Upper lobe of left lung (tissue), 6 donors: Measurements from ENCODE around the gene OR10T2. TPM values are rescaled to one million over a fixed set of nuclear protein-coding genes. Genes with fewer than 3 reads are reported as not detected.

Source experiments
- ATAC-seq, 2 donors: fragments of 200-7000 bp; cut with Tn5 transposase; one replicate each; pipeline ENCODE4 v1.9.1; 2022; ENCODE audit warnings: mild to moderate bottlenecking in 2 of 2, moderate library complexity in 2 of 2; ENCODE audit not compliant: low FRiP score in 2 of 2
- DNase-seq, 2 donors: peaks; one replicate each; pipeline ENCODE4 v3.0.0-alpha.2; 2019 to 2020
- H3K27ac ChIP-seq, 4 donors: fragments of 200-600 bp; sonication (generic); one replicate each; pipeline ENCODE4 v1.5.1; 2016 to 2019
- H3K27me3 ChIP-seq, 4 donors: fragments of 200-600 bp; sonication (generic); one replicate each; pipeline ENCODE4 v1.5.1; 2017 to 2019
- H3K36me3 ChIP-seq, 4 donors: fragments of 200-600 bp; sonication (generic); one replicate each; pipeline ENCODE4 v1.5.1; 2016 to 2019
- H3K4me1 ChIP-seq, 4 donors: fragments of 200-600 bp; sonication (generic); one replicate each; pipeline ENCODE4 v1.5.1; 2018 to 2019
- H3K4me3 ChIP-seq, 4 donors: fragments of 200-600 bp; sonication (generic); one replicate each; pipeline ENCODE4 v1.5.1; 2017 to 2019; ENCODE audit warnings: mild to moderate bottlenecking in 2 of 4, moderate library complexity in 1 of 4
- H3K9me3 ChIP-seq, 4 donors: fragments of 200-600 bp; sonication (generic); one replicate each; pipeline ENCODE4 v1.5.1; 2018 to 2019
- CTCF ChIP-seq, 6 experiments: fragments of 450-650 bp in 4 of 6; fragments of 200-600 bp in 2 of 6; sonication (generic) in 2 of 6; IDR thresholded peaks; one replicate each; pipeline ENCODE4 v1.5.1; 2016 to 2019; ENCODE audit warnings: antibody characterized with exemption in 6 of 6
- EP300 ChIP-seq, 4 donors: sonication (generic); formaldehyde crosslinking; IDR thresholded peaks; one replicate each; pipeline ENCODE4 v1.5.1; 2017; ENCODE audit warnings: antibody characterized with exemption in 4 of 4, control low read depth in 2 of 4
- POLR2A ChIP-seq, 4 donors: fragments of 450-650 bp; IDR thresholded peaks; one replicate each; pipeline ENCODE4 v1.5.1; 2016 to 2017; ENCODE audit warnings: antibody characterized with exemption in 4 of 4, mild to moderate bottlenecking in 2 of 4
- POLR2AphosphoS5 ChIP-seq, 2 donors: sonication (generic); formaldehyde crosslinking; IDR thresholded peaks; one replicate each; pipeline ENCODE4 v1.5.1; 2017; ENCODE audit warnings: antibody characterized with exemption in 2 of 2
- WGBS, 2 donors: methylation state at CpG; one replicate each; pipeline ENCODE4 v1.1.5; 2017 to 2018; 5-methylcytosine and 5-hydroxymethylcytosine counted together
- total RNA-seq, 6 donors: library from RNA; depleted of rRNA in 4 of 6; stranded (reverse); fragments of >200 nt in 4 of 6; gene quantifications; one replicate each; pipeline versions ENCODE4 v1.1.0 to v1.2.1, GENCODE V29; 2016 to 2021
- donor health status: DM: no; HTN: no; CAD: no; lungs with moderate emphysema.
- donor health status: DM: no; HTN: yes; CAD: no; lungs with severe emphysema.

Gene OR10T2
- total RNA-seq, 6 donors from 2014 or later = not detected

GRCh38 chr1:158400871-158401270 lies 1.6 kb upstream of the OR10T2 start:
- 79 to 83% methylated on average over 3 of the region's 3 CpGs for WGBS, 2 donors
- no peaks in the 10 kb centered on the region for H3K36me3 ChIP-seq
- H3K4me3 ChIP-seq = no peak overlapping the region
- no peak overlapping the region for H3K27ac ChIP-seq
- no peaks in the 10 kb centered on the region for H3K27me3 ChIP-seq
- H3K9me3 ChIP-seq = no peaks in the 10 kb centered on the region
- H3K4me1 ChIP-seq = no peaks in the 10 kb centered on the region
- TF ChIP-seq CTCF (IDR thresholded peaks at IDR 0.05) (no peak), EP300 (IDR thresholded peaks at IDR 0.05) (no peak), POLR2AphosphoS5 (IDR thresholded peaks at IDR 0.05) (no peak), POLR2A (IDR thresholded peaks at IDR 0.05) (no peak)
- DNase-seq (no peak), ATAC-seq (no peak)

GRCh38 chr1:158396646-158397045 lies 2.6 kb downstream of the OR10T2 start:
- DNase-seq (no peak), ATAC-seq (no peak)
- H3K27me3 ChIP-seq = no peaks in the 10 kb centered on the region
- 83 to 95% methylated on average over 3 of the region's 3 CpGs for WGBS, 2 donors
- H3K9me3 ChIP-seq = no peaks in the 10 kb centered on the region
- no peaks in the 10 kb centered on the region for H3K36me3 ChIP-seq
- H3K4me1 ChIP-seq = no peaks in the 10 kb centered on the region
- H3K27ac ChIP-seq = no peak overlapping the region
- TF ChIP-seq CTCF (IDR thresholded peaks at IDR 0.05) (no peak), EP300 (IDR thresholded peaks at IDR 0.05) (no peak), POLR2AphosphoS5 (IDR thresholded peaks at IDR 0.05) (no peak), POLR2A (IDR thresholded peaks at IDR 0.05) (no peak)
- no peak overlapping the region for H3K4me3 ChIP-seq

- H3K9me3 ChIP-seq = no peaks in the 10 kb centered on the region
- H3K27ac ChIP-seq = no peak overlapping the region
- H3K4me1 ChIP-seq = no peaks in the 10 kb centered on the region
- no peak for DNase-seq
- ATAC-seq = no peak
- no peak overlapping the region for H3K4me3 ChIP-seq
- 92 to 95% methylated on average over 5 of the region's 5 CpGs for WGBS, 2 donors
- no peak for TF ChIP-seq CTCF (IDR thresholded peaks at IDR 0.05)
- no peak for TF ChIP-seq POLR2A (IDR thresholded peaks at IDR 0.05)
- no peak for TF ChIP-seq EP300 (IDR thresholded peaks at IDR 0.05)
- no peak for TF ChIP-seq POLR2AphosphoS5 (IDR thresholded peaks at IDR 0.05)
- no peaks in the 10 kb centered on the region for H3K27me3 ChIP-seq
- H3K36me3 ChIP-seq = no peaks in the 10 kb centered on the region
Observed at GRCh38 chr1:158393476-158393875, 5.8 kb downstream of the OR10T2 start.

- H3K27ac ChIP-seq = no peak overlapping the region
- no peak for TF ChIP-seq POLR2AphosphoS5 (IDR thresholded peaks at IDR 0.05)
- TF ChIP-seq EP300 (IDR thresholded peaks at IDR 0.05) = no peak
- TF ChIP-seq POLR2A (IDR thresholded peaks at IDR 0.05) = no peak
- no peak for TF ChIP-seq CTCF (IDR thresholded peaks at IDR 0.05)
- H3K4me3 ChIP-seq = no peak overlapping the region
- H3K36me3 ChIP-seq = no peaks in the 10 kb centered on the region
- no peaks in the 10 kb centered on the region for H3K9me3 ChIP-seq
- DNase-seq (no peak), ATAC-seq (no peak)
- no peaks in the 10 kb centered on the region for H3K27me3 ChIP-seq
- H3K4me1 ChIP-seq = no peaks in the 10 kb centered on the region
Observed at GRCh38 chr1:158391099-158391498, 8.2 kb downstream of the OR10T2 start.

- TF ChIP-seq POLR2A (IDR thresholded peaks at IDR 0.05) = no peak
- TF ChIP-seq CTCF (IDR thresholded peaks at IDR 0.05) = no peak
- TF ChIP-seq POLR2AphosphoS5 (IDR thresholded peaks at IDR 0.05) = no peak
- no peak for TF ChIP-seq EP300 (IDR thresholded peaks at IDR 0.05)
- no peak for ATAC-seq
- 46 to 57% methylated on average over 1 of the region's 1 CpG for WGBS, 2 donors
Observed at GRCh38 chr1:158390331-158390730, 8.9 kb downstream of the OR10T2 start.

More at GRCh38 chr1:158390331-158390730, 8.9 kb downstream of the OR10T2 start:
- Histone ChIP-seq H3K27me3 (no peaks in the 10 kb centered on the region), H3K4me1 (no peaks in the 10 kb centered on the region), H3K27ac (no peak overlapping the region), H3K9me3 (no peaks in the 10 kb centered on the region), H3K4me3 (no peak overlapping the region), H3K36me3 (no peaks in the 10 kb centered on the region)
- DNase-seq = no peak
